Muscle layer of duodenum (tissue), 2 donors: ENCODE measurements around the gene AMY1A.
"Not testable (repeated sequence)": the region's sequence is repeated elsewhere in the genome, so short reads cannot be mapped to it uniquely, and the experiment has no call there.

Source experiments
- H3K27ac ChIP-seq: one replicate; pipeline ENCODE4 v1.7.0; 2013; ENCODE audit warnings: mild to moderate bottlenecking, low read length
- H3K27me3 ChIP-seq: one replicate; pipeline ENCODE4 v1.7.0; 2013; ENCODE audit warnings: low read depth, mild to moderate bottlenecking, control low read depth, low read length
- H3K36me3 ChIP-seq, 2 donors: one replicate each; pipeline ENCODE4 v1.7.0; 2013; ENCODE audit warnings: low read length in 2 of 2, control low read depth in 1 of 2, mild to moderate bottlenecking in 1 of 2; ENCODE audit not compliant: insufficient read depth in 2 of 2, control insufficient read depth in 1 of 2
- H3K4me1 ChIP-seq, 2 donors: one replicate each; pipeline ENCODE4 v1.7.0; 2013; ENCODE audit warnings: low read length in 2 of 2, mild to moderate bottlenecking in 2 of 2, control low read depth in 1 of 2, moderate library complexity in 1 of 2; ENCODE audit not compliant: insufficient read depth in 2 of 2, control insufficient read depth in 1 of 2
- H3K4me3 ChIP-seq, 2 donors: one replicate each; pipeline ENCODE4 v1.7.0; 2013; ENCODE audit warnings: low read length in 2 of 2, low read depth in 1 of 2, mild to moderate bottlenecking in 1 of 2
- H3K9me3 ChIP-seq, 2 donors: one replicate each; pipeline ENCODE4 v1.7.0; 2013; ENCODE audit warnings: low read length in 2 of 2, control low read depth in 1 of 2, mild to moderate bottlenecking in 1 of 2; ENCODE audit not compliant: control insufficient read depth in 1 of 2
- donor health status: healthy.

Gene AMY1A

DNA sequence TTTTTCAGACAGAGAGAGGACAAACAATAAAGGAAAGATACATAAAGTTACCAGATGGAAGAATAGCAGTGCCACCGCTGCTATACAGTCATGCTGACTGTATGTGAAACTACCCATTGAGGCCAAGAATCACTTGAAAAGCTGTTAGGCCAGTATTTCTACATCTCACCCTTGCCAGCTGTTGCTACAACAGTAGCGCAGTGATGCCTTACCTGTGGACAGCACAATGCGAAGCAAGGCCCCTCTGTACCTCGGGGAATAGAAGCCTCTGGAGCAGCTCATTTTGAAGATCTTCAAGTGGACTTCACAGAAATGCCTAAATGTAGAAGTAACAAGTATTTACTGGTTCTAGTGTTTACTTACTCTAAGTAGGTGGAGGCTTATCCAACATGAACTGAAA lies 45.1 kb downstream of the AMY1A start:
- H3K9me3 ChIP-seq, H3K27me3 ChIP-seq, H3K4me1 ChIP-seq, H3K4me3 ChIP-seq, H3K27ac ChIP-seq, H3K36me3 ChIP-seq: not testable (repeated sequence)

DNA sequence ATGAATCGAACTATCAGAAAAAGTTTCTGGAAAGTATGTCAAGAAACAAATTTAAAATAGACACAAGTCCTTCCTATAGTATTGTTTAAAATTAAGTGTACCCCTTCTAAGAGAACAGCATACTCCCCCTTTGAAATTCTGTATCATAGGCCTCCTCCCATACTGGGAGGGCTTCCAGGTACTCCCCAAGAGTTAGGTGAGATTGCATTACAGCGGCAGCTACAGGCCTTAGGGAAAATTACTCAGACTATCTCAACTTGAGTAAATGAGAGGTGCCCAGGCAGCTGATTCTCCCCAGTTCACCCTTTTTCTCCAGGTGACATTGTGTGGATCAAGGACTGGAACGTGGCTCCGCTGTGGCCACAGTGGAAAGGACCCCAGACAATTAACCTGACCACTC lies 45.7 kb downstream of the AMY1A start:
- H3K27me3 ChIP-seq, H3K27ac ChIP-seq, H3K4me1 ChIP-seq, H3K4me3 ChIP-seq, H3K9me3 ChIP-seq, H3K36me3 ChIP-seq: not testable (repeated sequence)

- H3K27me3 ChIP-seq, H3K9me3 ChIP-seq, H3K27ac ChIP-seq, H3K4me1 ChIP-seq, H3K36me3 ChIP-seq, H3K4me3 ChIP-seq: not testable (repeated sequence)
Observed at GRCh38 chr1:103707670-103708069, 52.1 kb downstream of the AMY1A start.

GRCh38 chr1:103710381-103710780 lies 54.8 kb downstream of the AMY1A start:
- not testable (repeated sequence) for H3K9me3 ChIP-seq, H3K4me3 ChIP-seq, H3K4me1 ChIP-seq, H3K27me3 ChIP-seq, H3K36me3 ChIP-seq, H3K27ac ChIP-seq
